Astrocyte (in vitro differentiated cells and primary cell): ENCODE data around the gene EPHB2.

Experiments used
- CTCF ChIP-seq: IDR thresholded peaks from 2 replicates; pipeline ENCODE4 v1.5.1; 2011; ENCODE audit warnings: low read depth, mild to moderate bottlenecking, inconsistent platforms, low read length, moderate library complexity; ENCODE audit not compliant: insufficient read depth
- EZH2 ChIP-seq: IDR thresholded peaks from 2 replicates; pipeline ENCODE4 v1.6.1; 2012; ENCODE audit warnings: mild to moderate bottlenecking, low read length, inconsistent platforms; ENCODE audit not compliant: insufficient read depth

DNA sequence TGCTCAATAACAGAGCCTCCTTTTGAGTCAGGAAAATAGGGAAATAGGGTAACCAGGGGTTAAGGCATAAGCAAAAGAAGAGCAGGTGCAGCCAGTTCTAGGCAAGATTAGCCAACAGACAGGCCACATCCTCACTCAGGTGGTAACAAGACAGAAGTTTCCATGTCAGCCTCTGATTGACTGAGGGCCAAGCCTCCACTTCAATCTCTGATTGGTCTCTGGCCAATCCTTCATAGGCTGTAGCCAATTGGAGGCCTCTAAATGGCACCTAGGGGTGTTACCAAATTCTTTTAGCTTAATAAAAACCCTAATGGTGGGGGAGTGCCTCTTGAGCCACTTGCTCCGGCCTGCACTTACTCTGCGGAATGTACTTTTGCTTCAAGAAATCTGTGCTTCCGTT, 224.8 kb downstream of the EPHB2 start:
- TF ChIP-seq CTCF (no peak), EZH2 (no peak)
